K562 (cell line): ENCODE results near the gene ADAMTSL2. TPM values are rescaled to one million over a fixed set of nuclear protein-coding genes. Genes with fewer than 3 reads are reported as not detected.
A peak's percentile ranks its signal among the peaks of the same experiment; 100 is the strongest.

Source experiments
- ATAC-seq: fragments of 200-7000 bp; cut with Tn5 transposase; 3 replicates; pipeline ENCODE4 v1.9.1; 2020; ENCODE audit warnings: moderate library complexity
- BruUV-seq: library from RNA; stranded (reverse); fragments of 400-500 nt; replicated peaks from 2 replicates; lab custom pipeline; 2021; lab: Mats Ljungman, UMichigan
- CTCF ChIA-PET: fragments of 300-600 bp; formaldehyde crosslinking; extraction: SDS; loops from one replicate; lab custom pipeline; 2021; ENCODE audit warnings: low intra/inter-chr PET ratio; lab: Yijun Ruan, JAX
- POLR2A ChIA-PET: fragments of 300-600, 350-650 bp; sonication (Branson Sonifier 250); formaldehyde crosslinking; extraction: SDS; loops from one replicate; lab custom pipeline; 2021; ENCODE audit warnings: antibody characterized with exemption, inconsistent platforms; lab: Yijun Ruan, JAX
- DNase-seq, 4 experiments: peaks; one replicate each; pipeline versions ENCODE4 v3.0.0 to v3.0.0-alpha.2; 2011 to 2018; ENCODE audit warnings: low spot score in 3 of 4, mixed read lengths in 3 of 4; ENCODE audit errors: extremely low read depth in 1 of 4
- FAIRE-seq: peaks from 2 replicates; lab custom pipeline; 2011; peaks lifted over from hg19 to GRCh38; lab: Jason Lieb, UNC
- H2AFZ ChIP-seq: 2 replicates; pipeline ENCODE4 v1.6.0; 2011; ENCODE audit warnings: low read depth, low read length, control low read depth, inconsistent platforms
- H3K27ac ChIP-seq: fragments of 200-600 bp; 3 replicates; pipeline ENCODE4 v1.8.0; 2011; ENCODE audit warnings: low read depth, mild to moderate bottlenecking, control low read depth, inconsistent platforms, low read length, moderate library complexity, mixed read lengths; ENCODE audit errors: extremely low read depth
- H3K27me3 ChIP-seq, 2 experiments: fragments of 300-600 bp in 1 of 2; 2 replicates in 1 of 2; 3 replicates in 1 of 2; pipeline versions ENCODE4 v1.6.0 to v1.8.0; 2011; ENCODE audit warnings: inconsistent platforms in 2 of 2, low read length in 2 of 2, mild to moderate bottlenecking in 1 of 2, mixed read lengths in 1 of 2, moderate library complexity in 1 of 2; ENCODE audit not compliant: control insufficient read depth in 2 of 2, insufficient read depth in 2 of 2
- H3K36me3 ChIP-seq: fragments of 300-600 bp; 3 replicates; pipeline ENCODE4 v1.8.0; 2011; ENCODE audit warnings: mild to moderate bottlenecking, low read length, inconsistent platforms; ENCODE audit not compliant: control insufficient read depth, insufficient read depth
- H3K4me1 ChIP-seq, 2 experiments: fragments of 200-600 bp in 1 of 2; replicated peaks in 1 of 2; 2 replicates in 1 of 2; 3 replicates in 1 of 2; pipeline versions ENCODE4 v1.5.1 to v1.8.0; 2011; ENCODE audit warnings: inconsistent platforms in 2 of 2, low read length in 2 of 2, mild to moderate bottlenecking in 1 of 2, mixed read lengths in 1 of 2, moderate library complexity in 1 of 2; ENCODE audit not compliant: control insufficient read depth in 2 of 2, insufficient read depth in 2 of 2
- H3K4me2 ChIP-seq: 2 replicates; pipeline ENCODE4 v1.6.1; 2011; ENCODE audit warnings: low read length, control low read depth, inconsistent platforms, mixed read lengths; ENCODE audit not compliant: insufficient read depth
- H3K4me3 ChIP-seq: fragments of 200-600 bp; sonication (generic), shearing (Covaris generic); 2 replicates; pipeline ENCODE4 v1.5.1; 2016; ENCODE audit warnings: control low read depth, inconsistent platforms
- H3K79me2 ChIP-seq: fragments of 200-600 bp; 3 replicates; pipeline ENCODE4 v1.8.0; 2011; ENCODE audit warnings: low read length, inconsistent platforms; ENCODE audit not compliant: control insufficient read depth, insufficient read depth
- H3K9ac ChIP-seq, 2 experiments: 2 replicates each; pipeline versions ENCODE4 v1.6.0 to v1.6.1; 2011; ENCODE audit warnings: low read depth in 2 of 2, low read length in 2 of 2, control low read depth in 1 of 2, inconsistent platforms in 1 of 2, mild to moderate bottlenecking in 1 of 2, mixed read lengths in 1 of 2; ENCODE audit not compliant: insufficient read depth in 1 of 2
- H3K9me1 ChIP-seq: one replicate; pipeline ENCODE4 v1.6.0; 2011; ENCODE audit warnings: inconsistent platforms, mild to moderate bottlenecking, low read length, moderate library complexity; ENCODE audit not compliant: control insufficient read depth, insufficient read depth
- H3K9me3 ChIP-seq: replicated peaks from 2 replicates; pipeline ENCODE4 v1.5.1; 2011; ENCODE audit warnings: low read depth, low read length, inconsistent platforms; ENCODE audit not compliant: control insufficient read depth, insufficient read depth
- H4K20me1 ChIP-seq: replicated peaks from 2 replicates; pipeline ENCODE4 v1.6.1; 2011; ENCODE audit warnings: low read length, inconsistent platforms, mixed read lengths; ENCODE audit not compliant: control insufficient read depth, insufficient read depth
- ETV1 ChIP-seq: fragments of 450-650 bp; conservative IDR thresholded peaks from 2 replicates; pipeline ENCODE4 v1.6.1; 2016; ENCODE audit warnings: missing genetic modification characterization, control low read depth, low read depth, missing compliant biosample characterization
- MAFG ChIP-seq: fragments of 450-650 bp; conservative IDR thresholded peaks from 2 replicates; pipeline ENCODE4 v1.6.1; 2016; ENCODE audit warnings: missing genetic modification characterization, missing compliant biosample characterization
- NFE2 ChIP-seq: IDR thresholded peaks from 2 replicates; pipeline ENCODE4 v1.6.1; 2014; ENCODE audit warnings: antibody characterized with exemption, low read depth
- SAFB ChIP-seq: fragments of 200-400 bp; formaldehyde crosslinking; IDR thresholded peaks from 2 replicates; pipeline ENCODE4 v1.6.1; 2017; ENCODE audit warnings: low read depth, low read length, borderline replicate concordance
- ZNF589 ChIP-seq: fragments of 200-800 bp; sonication (Bioruptor generic); IDR thresholded peaks from 2 replicates; pipeline ENCODE4 v1.6.1; 2016; ENCODE audit warnings: low read depth, missing genetic modification characterization, missing compliant biosample characterization
- WGBS: fragments of 100-300 bp; shearing (Covaris generic); methylation state at CpG from one replicate; pipeline ENCODE4 v1.1.6; 2016; ENCODE audit warnings: low coverage, mixed read lengths; ENCODE audit not compliant: insufficient coverage; ENCODE audit errors: missing lambda C conversion rate; 5-methylcytosine and 5-hydroxymethylcytosine counted together
- in situ Hi-C: fragments of 300-500 bp; cut with MboI; formaldehyde crosslinking; loops from 4 replicates; pipeline ENCODE4 v1.15.0; 2018; ENCODE audit warnings: inconsistent platforms, mixed read lengths
- intact Hi-C: fragments of 100-400 bp; cut with micrococcal nuclease; formaldehyde crosslinking; loops from 2 replicates; pipeline ENCODE4 v1.14.2; 2022
- polyA plus RNA-seq, 8 experiments: library from polyadenylated mRNA; depleted of rRNA in 4 of 8; stranded (reverse) in 5 of 8; unstranded in 3 of 8; fragments of >200 nt; fragmentation: Nextera tagmentation in 2 of 8; fragmentation: Illumina TruSeq in 1 of 8; extraction: Ambion mirVana in 2 of 8; extraction: Trizol in 1 of 8; gene quantifications; 2 replicates each; pipeline versions ENCODE4 v1.2.1 to v1.2.3, GENCODE V29; 2011 to 2014; ENCODE audit warnings: inconsistent platforms in 1 of 8, missing spikeins in 1 of 8
- total RNA-seq, 7 experiments: library from RNA; depleted of rRNA in 6 of 7; stranded (reverse); fragments of >200 nt in 6 of 7; fragmentation: Illumina TruSeq in 2 of 7; extraction: Trizol in 2 of 7; gene quantifications; 2 replicates each; pipeline versions ENCODE4 v1.2.1 to v1.2.3, GENCODE V29; 2011 to 2021; ENCODE audit warnings: low replicate concordance in 1 of 7

The ADAMTSL2 gene
- total and polyA plus RNA-seq, 9 of the 15 experiments (the other 6 are each of a cell fraction or from before 2014, with no cell fraction given) = 0.04 TPM; not detected in 8

DNA sequence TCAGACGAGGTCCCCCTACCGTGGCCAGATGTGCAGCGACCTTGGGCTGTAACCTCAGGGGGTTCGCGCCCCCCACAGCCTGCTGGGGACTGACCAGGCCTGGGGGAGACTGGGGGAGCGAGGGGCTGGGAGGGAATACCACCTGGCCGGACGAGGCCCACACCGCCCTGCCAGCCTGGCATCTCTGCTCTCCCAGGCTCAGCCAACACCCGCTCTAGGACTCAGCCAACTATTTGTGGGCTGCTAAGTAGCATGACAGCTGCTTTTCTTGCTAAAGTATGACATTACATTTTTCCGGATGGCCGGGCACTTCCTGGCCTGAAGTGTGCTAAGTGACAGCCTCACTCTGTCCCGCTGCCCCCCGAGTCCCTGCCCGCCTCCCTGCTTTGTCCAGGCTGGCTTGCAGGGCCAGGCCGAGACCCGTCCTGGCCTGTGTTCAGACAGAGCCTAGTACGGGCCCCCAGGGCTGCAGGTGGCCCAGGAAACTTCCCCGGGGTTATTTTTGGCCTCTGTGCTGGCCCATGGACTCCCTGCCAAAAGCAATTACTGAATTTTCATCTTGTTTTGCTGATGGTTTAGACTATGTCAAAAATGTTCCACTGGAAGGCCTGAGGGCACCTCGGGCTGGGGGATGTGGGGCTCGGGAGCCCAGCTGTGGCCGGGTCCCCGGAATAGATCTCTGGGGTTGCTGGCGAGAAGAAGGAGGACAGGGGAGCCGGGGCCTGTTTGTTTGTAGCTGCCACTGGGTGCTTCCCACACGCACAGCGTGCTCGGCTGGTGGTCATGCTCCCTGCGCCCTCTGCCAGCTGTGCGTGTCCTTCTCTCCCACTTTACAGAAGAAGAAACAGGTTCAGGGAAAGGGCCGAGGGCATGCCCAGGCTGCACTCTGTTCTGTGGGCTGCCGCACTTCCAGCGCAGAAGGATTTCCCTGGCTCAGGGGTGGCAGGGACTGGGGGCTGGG lies 42.2 kb upstream of the ADAMTSL2 start:
- Histone ChIP-seq H2AFZ (no peak overlapping the region), H3K4me3 (no peak overlapping the region), H3K27me3 (peaks cover 32 to 98% of the 10 kb centered on the region in 2 experiments; a peak in 4 of 5 replicates), H3K27ac (no peak overlapping the region), H3K4me1 (peaks cover 0 to 45% of the 10 kb centered on the region in 2 experiments; a peak in 2 of 5 replicates), H3K9me1 (no peaks in the 10 kb centered on the region), H3K9me3 (no peaks in the 10 kb centered on the region; the same call in 1 of the 2 replicates), H4K20me1 (no peaks in the 10 kb centered on the region), H3K79me2 (no peaks in the 10 kb centered on the region), H3K9ac (peak overlapping the region in 1 of 2 experiments; percentile 14; a peak in 1 of 4 replicates), H3K36me3 (no peaks in the 10 kb centered on the region), H3K4me2 (no peak overlapping the region)
- no peak for TF ChIP-seq ZNF589 (CRISPR knock-in tag)
- 0 out of 2 replicates have a peak, but pooled peaks have one; percentile 18 for TF ChIP-seq NFE2
- POLR2A ChIA-PET = no interaction called here
- DNase-seq (no peak), ATAC-seq (peak; percentile 48; the same call in 2 of the 3 replicates), FAIRE-seq (no peak)
- intact Hi-C loops (no loop called here), in situ Hi-C loops (no loop called here)
- BruUV-seq = no TSS peak
- WGBS = 7% methylated on average over 29 of the region's 33 CpGs
- CTCF ChIA-PET = no interaction called here

GRCh38 chr9:133493428-133493827 lies 41.1 kb upstream of the ADAMTSL2 start:
- Histone ChIP-seq H2AFZ (no peak overlapping the region), H3K79me2 (no peaks in the 10 kb centered on the region), H3K27ac (no peak overlapping the region), H3K4me2 (no peak overlapping the region), H3K9me1 (no peaks in the 10 kb centered on the region), H3K36me3 (no peaks in the 10 kb centered on the region), H3K27me3 (peaks cover 35 to 96% of the 10 kb centered on the region in 2 experiments; a peak in 4 of 5 replicates), H3K9ac (no peak overlapping the region), H4K20me1 (no peaks in the 10 kb centered on the region), H3K4me1 (peaks cover 0 to 38% of the 10 kb centered on the region in 2 experiments; a peak in 2 of 5 replicates), H3K4me3 (no peak overlapping the region), H3K9me3 (no peaks in the 10 kb centered on the region; the same call in 1 of the 2 replicates)
- FAIRE-seq = no peak
- in situ Hi-C loops (no loop called here), intact Hi-C loops (no loop called here)
- ChIA-PET POLR2A (interaction anchor here (0.6 kb wide), 1 partner anchor 22 kb away, joined by 3 read pairs; no protein-coding TSS in a partner anchor), CTCF (no interaction called here)
- TF ChIP-seq SAFB (peak; percentile 24; the same call in 1 of the 2 replicates), MAFG (tag) (no peak), ETV1 (tag) (no peak)
- 3% methylated on average over 11 of the region's 11 CpGs for WGBS
- no peak for DNase-seq
- no TSS peak for BruUV-seq
- no peak for ATAC-seq
